H9 (cell line): ENCODE measurements around the gene SLCO3A1. TPM values are rescaled to one million over a fixed set of nuclear protein-coding genes. Genes with fewer than 3 reads are reported as not detected.

Source experiments
- DNase-seq: peaks from one replicate; pipeline ENCODE4 v3.0.0-alpha.2; 2017
- H2AFZ ChIP-seq: one replicate; pipeline ENCODE4 v1.6.1; 2013; ENCODE audit warnings: mild to moderate bottlenecking, low read length, control low read depth, moderate library complexity
- H2AK5ac ChIP-seq: 2 replicates; pipeline ENCODE4 v1.6.1; 2013; ENCODE audit warnings: low read length, control low read depth, mixed read lengths; ENCODE audit not compliant: insufficient read length
- H2BK120ac ChIP-seq: one replicate; pipeline ENCODE4 v1.6.1; 2013; ENCODE audit warnings: low read depth, mild to moderate bottlenecking, low read length, control low read depth, inconsistent platforms; ENCODE audit not compliant: poor library complexity, severe bottlenecking
- H2BK12ac ChIP-seq: 2 replicates; pipeline ENCODE4 v1.6.1; 2013; ENCODE audit warnings: low read length, control low read depth, mixed read lengths, low read depth; ENCODE audit not compliant: insufficient read length
- H2BK15ac ChIP-seq: 2 replicates; pipeline ENCODE4 v1.6.1; 2013; ENCODE audit warnings: low read depth, low read length, control low read depth
- H2BK20ac ChIP-seq: one replicate; pipeline ENCODE4 v1.6.1; 2013; ENCODE audit warnings: low read depth, mild to moderate bottlenecking, low read length, control low read depth, inconsistent platforms; ENCODE audit not compliant: poor library complexity, severe bottlenecking
- H2BK5ac ChIP-seq: 2 replicates; pipeline ENCODE4 v1.6.1; 2013; ENCODE audit warnings: low read length, control low read depth, mixed read lengths; ENCODE audit not compliant: insufficient read length
- H3K14ac ChIP-seq: 2 replicates; pipeline ENCODE4 v1.6.1; 2013; ENCODE audit warnings: low read length, control low read depth; ENCODE audit not compliant: insufficient read depth
- H3K18ac ChIP-seq: 2 replicates; pipeline ENCODE4 v1.6.1; 2013; ENCODE audit warnings: low read depth, mild to moderate bottlenecking, mixed read lengths, low read length, control low read depth; ENCODE audit not compliant: insufficient read length
- H3K23ac ChIP-seq: 2 replicates; pipeline ENCODE4 v1.6.1; 2013; ENCODE audit warnings: low read length, control low read depth, mixed read lengths, low read depth; ENCODE audit not compliant: insufficient read length
- H3K23me2 ChIP-seq: 2 replicates; pipeline ENCODE4 v1.6.1; 2013; ENCODE audit warnings: low read depth, mild to moderate bottlenecking, mixed read lengths, low read length, control low read depth; ENCODE audit not compliant: insufficient read length, poor library complexity, severe bottlenecking
- H3K27ac ChIP-seq: 2 replicates; pipeline ENCODE4 v1.5.1; 2013; ENCODE audit warnings: low read length, control low read depth, mixed read lengths, low read depth; ENCODE audit not compliant: insufficient read length
- H3K27me3 ChIP-seq: 2 replicates; pipeline ENCODE4 v1.6.1; 2013; ENCODE audit warnings: low read length, control low read depth, inconsistent platforms; ENCODE audit not compliant: insufficient read depth
- H3K4ac ChIP-seq: 2 replicates; pipeline ENCODE4 v1.6.1; 2013; ENCODE audit warnings: low read depth, mild to moderate bottlenecking, control low read depth, inconsistent platforms, low read length, moderate library complexity
- H3K4me1 ChIP-seq: 2 replicates; pipeline ENCODE4 v1.6.1; 2013; ENCODE audit warnings: low read length, control low read depth, inconsistent platforms; ENCODE audit not compliant: insufficient read depth
- H3K4me2 ChIP-seq: 2 replicates; pipeline ENCODE4 v1.6.1; 2013; ENCODE audit warnings: low read length, control low read depth, mixed read lengths; ENCODE audit not compliant: insufficient read length, insufficient read depth
- H3K56ac ChIP-seq: 2 replicates; pipeline ENCODE4 v1.6.1; 2013; ENCODE audit warnings: low read depth, mild to moderate bottlenecking, mixed read lengths, low read length, control low read depth; ENCODE audit not compliant: insufficient read length
- H3K79me1 ChIP-seq: 2 replicates; pipeline ENCODE4 v1.6.1; 2013; ENCODE audit warnings: low read depth, mild to moderate bottlenecking, moderate library complexity, low read length, control low read depth, inconsistent platforms; ENCODE audit not compliant: insufficient read depth, poor library complexity, severe bottlenecking
- H3K79me2 ChIP-seq: 2 replicates; pipeline ENCODE4 v1.6.1; 2013; ENCODE audit warnings: low read length, control low read depth, inconsistent platforms; ENCODE audit not compliant: insufficient read depth
- H3K9ac ChIP-seq: 2 replicates; pipeline ENCODE4 v1.6.1; 2013; ENCODE audit warnings: low read length, control low read depth, mixed read lengths; ENCODE audit not compliant: insufficient read length; ENCODE audit errors: extremely low read depth
- H3K9me3 ChIP-seq: one replicate; pipeline ENCODE4 v1.6.1; 2013; ENCODE audit warnings: low read depth, low read length, inconsistent platforms; ENCODE audit not compliant: control insufficient read depth
- H3T11ph ChIP-seq: one replicate; pipeline ENCODE4 v1.6.1; 2013; ENCODE audit warnings: mild to moderate bottlenecking, low read length, control low read depth, inconsistent platforms
- H4K20me1 ChIP-seq: one replicate; pipeline ENCODE4 v1.6.1; 2013; ENCODE audit not compliant: control insufficient read depth, insufficient read length, insufficient read depth
- H4K5ac ChIP-seq: 2 replicates; pipeline ENCODE4 v1.6.1; 2013; ENCODE audit warnings: low read depth, mild to moderate bottlenecking, mixed read lengths, low read length, control low read depth; ENCODE audit not compliant: insufficient read length
- H4K8ac ChIP-seq: replicated peaks from 2 replicates; pipeline ENCODE4 v1.6.1; 2013; ENCODE audit warnings: low read length, control low read depth, mixed read lengths, low read depth; ENCODE audit not compliant: insufficient read length
- H4K91ac ChIP-seq: 2 replicates; pipeline ENCODE4 v1.6.1; 2013; ENCODE audit warnings: low read depth, mild to moderate bottlenecking, moderate library complexity, mixed read lengths, low read length, control low read depth; ENCODE audit not compliant: insufficient read length
- H3K27ac Mint-ChIP-seq, 3 experiments: 2 replicates in 2 of 3; 3 replicates in 1 of 3; pipeline ENCODE4 v1.8.0; 2020 to 2021; ENCODE audit warnings: mixed read lengths in 3 of 3, mild to moderate bottlenecking in 1 of 3, moderate library complexity in 1 of 3
- H3K27me3 Mint-ChIP-seq: 2 replicates; pipeline ENCODE4 v1.8.0; 2021; ENCODE audit warnings: low read depth, mild to moderate bottlenecking, moderate library complexity, mixed read lengths
- H3K36me3 Mint-ChIP-seq, 3 experiments: 2 replicates in 2 of 3; 3 replicates in 1 of 3; pipeline ENCODE4 v1.8.0; 2020 to 2021; ENCODE audit warnings: low read depth in 3 of 3, mixed read lengths in 3 of 3; ENCODE audit not compliant: insufficient read depth in 1 of 3
- H3K4me1 Mint-ChIP-seq, 2 experiments: 2 replicates each; pipeline ENCODE4 v1.8.0; 2020; ENCODE audit warnings: mixed read lengths in 2 of 2
- H3K4me3 Mint-ChIP-seq, 2 experiments: 2 replicates in 1 of 2; 3 replicates in 1 of 2; pipeline ENCODE4 v1.8.0; 2020 to 2021; ENCODE audit warnings: mild to moderate bottlenecking in 2 of 2, mixed read lengths in 2 of 2, moderate library complexity in 1 of 2
- H3K9me3 Mint-ChIP-seq, 2 experiments: 2 replicates in 1 of 2; 3 replicates in 1 of 2; pipeline ENCODE4 v1.8.0; 2020; ENCODE audit warnings: mild to moderate bottlenecking in 2 of 2, mixed read lengths in 2 of 2, moderate library complexity in 1 of 2
- WGBS: extraction: QIAGEN DNeasy Blood & Tissue Kit; methylation state at CpG from one replicate; pipeline ENCODE4 v1.1.7; 2013; ENCODE audit warnings: missing lambda C conversion rate, low lambda C conversion rate, mixed read lengths; ENCODE audit not compliant: insufficient read length; ENCODE audit errors: extremely low coverage; 5-methylcytosine and 5-hydroxymethylcytosine counted together
- total RNA-seq: library from RNA; stranded (reverse); gene quantifications from 2 replicates; pipeline ENCODE4 v1.2.1, GENCODE V29; 2021
- TF ChIP-seq, protein P1 (sequence below): fragments of 200-600 bp; sonication (generic); conservative IDR thresholded peaks from 3 replicates; pipeline ENCODE4 v1.8.0; 2021; ENCODE audit warnings: antibody characterized with exemption, mild to moderate bottlenecking

The SLCO3A1 gene
- total RNA-seq, 1 experiment from 2014 or later: 9.4 TPM

DNA sequence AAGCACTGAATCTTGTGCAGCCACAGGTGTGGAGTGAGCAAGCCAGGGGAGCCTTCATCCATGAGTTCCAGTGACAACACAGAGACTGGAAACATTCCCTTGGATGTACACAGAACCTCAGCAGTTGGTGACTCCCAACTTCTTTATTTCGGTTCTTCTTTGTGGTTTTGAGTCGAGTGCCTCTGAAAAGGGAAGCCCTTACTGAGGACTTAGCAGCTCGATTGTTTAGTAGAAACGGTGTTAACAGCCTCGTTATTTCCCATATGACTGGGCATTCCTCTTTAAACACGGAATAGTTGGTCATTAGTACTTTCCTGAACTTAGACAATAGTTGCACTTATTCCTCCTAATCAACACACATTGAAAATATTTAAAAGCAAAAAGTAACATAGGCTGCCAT is 7.7 kb downstream of the SLCO3A1 start:
- Histone ChIP-seq H2AFZ (no peak overlapping the region), H2BK12ac (no peak overlapping the region), H3K23ac (no peak overlapping the region), H3K9ac (no peak overlapping the region), H2BK5ac (no peak overlapping the region), H3K4me2 (no peak overlapping the region), H2BK15ac (no peak overlapping the region), H3T11ph (no peak overlapping the region), H3K14ac (no peak overlapping the region), H3K9me3 (no peaks in the 10 kb centered on the region), H3K79me1 (no peaks in the 10 kb centered on the region), H3K27ac (no peak overlapping the region), H4K20me1 (no peaks in the 10 kb centered on the region), H4K91ac (no peak overlapping the region), H2BK120ac (no peak overlapping the region), H3K23me2 (no peaks in the 10 kb centered on the region), H2AK5ac (no peak overlapping the region), H3K18ac (no peak overlapping the region), H4K5ac (no peak overlapping the region), H3K4ac (no peak overlapping the region), H3K79me2 (no peaks in the 10 kb centered on the region), H2BK20ac (no peak overlapping the region), H4K8ac (no peak overlapping the region), H3K27me3 (no peaks in the 10 kb centered on the region), H3K56ac (no peak overlapping the region), H3K4me1 (peaks cover 3% of the 10 kb centered on the region; the same call in 1 of the 2 replicates)
- WGBS: no CpG with 5 or more reads among the region's 6 CpGs
- H3K27ac Mint-ChIP-seq: no peak overlapping the region
- peaks cover 20 to 28% of the 10 kb centered on the region in 2 experiments for H3K4me1 Mint-ChIP-seq
- no peak overlapping the region for H3K4me3 Mint-ChIP-seq
- TF ChIP-seq, protein P1, sequence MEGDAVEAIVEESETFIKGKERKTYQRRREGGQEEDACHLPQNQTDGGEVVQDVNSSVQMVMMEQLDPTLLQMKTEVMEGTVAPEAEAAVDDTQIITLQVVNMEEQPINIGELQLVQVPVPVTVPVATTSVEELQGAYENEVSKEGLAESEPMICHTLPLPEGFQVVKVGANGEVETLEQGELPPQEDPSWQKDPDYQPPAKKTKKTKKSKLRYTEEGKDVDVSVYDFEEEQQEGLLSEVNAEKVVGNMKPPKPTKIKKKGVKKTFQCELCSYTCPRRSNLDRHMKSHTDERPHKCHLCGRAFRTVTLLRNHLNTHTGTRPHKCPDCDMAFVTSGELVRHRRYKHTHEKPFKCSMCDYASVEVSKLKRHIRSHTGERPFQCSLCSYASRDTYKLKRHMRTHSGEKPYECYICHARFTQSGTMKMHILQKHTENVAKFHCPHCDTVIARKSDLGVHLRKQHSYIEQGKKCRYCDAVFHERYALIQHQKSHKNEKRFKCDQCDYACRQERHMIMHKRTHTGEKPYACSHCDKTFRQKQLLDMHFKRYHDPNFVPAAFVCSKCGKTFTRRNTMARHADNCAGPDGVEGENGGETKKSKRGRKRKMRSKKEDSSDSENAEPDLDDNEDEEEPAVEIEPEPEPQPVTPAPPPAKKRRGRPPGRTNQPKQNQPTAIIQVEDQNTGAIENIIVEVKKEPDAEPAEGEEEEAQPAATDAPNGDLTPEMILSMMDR: no peak
- H3K36me3 Mint-ChIP-seq: no peaks in the 10 kb centered on the region
- DNase-seq: no peak
- H3K27me3 Mint-ChIP-seq: no peaks in the 10 kb centered on the region
- H3K9me3 Mint-ChIP-seq: no peaks in the 10 kb centered on the region
